ENCODE data around the gene KSR1.

DNA sequence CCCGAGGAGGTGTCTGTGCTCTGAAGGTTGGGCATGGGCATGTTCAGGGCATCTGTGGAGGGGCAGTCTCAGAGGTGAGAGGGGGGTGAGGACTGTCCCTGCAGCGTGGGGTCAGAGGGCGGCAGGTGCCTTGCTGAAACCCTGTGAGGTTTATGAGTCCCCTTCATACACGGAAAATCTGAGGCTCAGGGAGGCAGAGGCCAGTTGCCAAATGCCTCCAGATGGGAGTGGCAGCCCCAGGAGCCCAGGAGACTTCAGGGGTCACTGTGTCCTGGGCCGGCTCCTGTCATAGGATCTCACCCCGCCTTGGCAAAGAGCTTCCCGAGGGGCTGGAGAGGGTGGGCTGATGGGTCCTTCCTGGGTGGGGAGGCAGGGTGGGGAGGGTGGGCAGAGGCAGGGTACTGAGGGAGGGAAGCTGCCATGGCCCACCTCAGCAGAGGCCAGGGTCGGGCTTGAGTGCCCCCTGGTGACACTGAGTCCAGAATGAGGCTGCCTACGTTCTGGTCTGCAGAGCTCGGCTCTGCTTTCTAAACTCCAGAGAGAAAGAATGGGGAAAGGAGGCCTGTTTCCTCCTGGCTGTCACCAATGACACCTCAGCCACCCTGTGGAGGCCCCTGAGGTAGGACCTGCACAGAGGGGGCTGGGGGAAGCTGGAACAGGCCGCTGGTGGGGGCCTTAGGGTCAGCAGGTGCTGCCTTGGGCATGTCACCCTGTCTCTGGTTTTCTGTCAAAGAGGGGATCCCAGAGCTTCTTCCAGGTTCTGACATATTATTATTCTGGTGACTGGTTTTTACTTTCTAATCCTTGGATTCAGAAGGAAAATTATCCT, 175.9 kb downstream of the KSR1 start:
- TF ChIP-seq, protein P1, sequence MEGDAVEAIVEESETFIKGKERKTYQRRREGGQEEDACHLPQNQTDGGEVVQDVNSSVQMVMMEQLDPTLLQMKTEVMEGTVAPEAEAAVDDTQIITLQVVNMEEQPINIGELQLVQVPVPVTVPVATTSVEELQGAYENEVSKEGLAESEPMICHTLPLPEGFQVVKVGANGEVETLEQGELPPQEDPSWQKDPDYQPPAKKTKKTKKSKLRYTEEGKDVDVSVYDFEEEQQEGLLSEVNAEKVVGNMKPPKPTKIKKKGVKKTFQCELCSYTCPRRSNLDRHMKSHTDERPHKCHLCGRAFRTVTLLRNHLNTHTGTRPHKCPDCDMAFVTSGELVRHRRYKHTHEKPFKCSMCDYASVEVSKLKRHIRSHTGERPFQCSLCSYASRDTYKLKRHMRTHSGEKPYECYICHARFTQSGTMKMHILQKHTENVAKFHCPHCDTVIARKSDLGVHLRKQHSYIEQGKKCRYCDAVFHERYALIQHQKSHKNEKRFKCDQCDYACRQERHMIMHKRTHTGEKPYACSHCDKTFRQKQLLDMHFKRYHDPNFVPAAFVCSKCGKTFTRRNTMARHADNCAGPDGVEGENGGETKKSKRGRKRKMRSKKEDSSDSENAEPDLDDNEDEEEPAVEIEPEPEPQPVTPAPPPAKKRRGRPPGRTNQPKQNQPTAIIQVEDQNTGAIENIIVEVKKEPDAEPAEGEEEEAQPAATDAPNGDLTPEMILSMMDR (IDR thresholded peaks at IDR 0.05), result no peak
- no peak for TF ChIP-seq POLR2A (IDR thresholded peaks at IDR 0.05)
